Hepatocyte (in vitro differentiated cells): ENCODE results near the gene EXOC3L1. TPM values are rescaled to one million over a fixed set of nuclear protein-coding genes. Genes with fewer than 3 reads are reported as not detected.
A peak's percentile ranks its signal among the peaks of the same experiment; 100 is the strongest.

Experiments used
- DNase-seq: peaks from one replicate; pipeline ENCODE4 v3.0.0-alpha.2; 2016; ENCODE audit warnings: low spot score
- H2AFZ ChIP-seq: fragments of 200-600 bp; sonication (generic); 2 replicates; pipeline ENCODE4 v1.6.0; 2016; ENCODE audit warnings: antibody characterized with exemption, mild to moderate bottlenecking
- H3K27ac ChIP-seq: fragments of 200-600 bp; sonication (generic); 2 replicates; pipeline ENCODE4 v1.5.1; 2016; ENCODE audit warnings: mild to moderate bottlenecking
- H3K27me3 ChIP-seq: fragments of 200-600 bp; sonication (generic); 2 replicates; pipeline ENCODE4 v1.6.1; 2016
- H3K36me3 ChIP-seq: fragments of 200-600 bp; sonication (generic); replicated peaks from 2 replicates; pipeline ENCODE4 v1.5.1; 2016; ENCODE audit warnings: low read depth; ENCODE audit not compliant: insufficient read depth
- H3K4me1 ChIP-seq: fragments of 200-600 bp; sonication (generic); 2 replicates; pipeline ENCODE4 v1.5.1; 2016; ENCODE audit warnings: mild to moderate bottlenecking, moderate library complexity; ENCODE audit not compliant: insufficient read depth
- H3K4me2 ChIP-seq: fragments of 200-600 bp; sonication (generic); 2 replicates; pipeline ENCODE4 v1.6.0; 2016
- H3K4me3 ChIP-seq: fragments of 200-600 bp; sonication (generic); 2 replicates; pipeline ENCODE4 v1.5.1; 2016; ENCODE audit warnings: mild to moderate bottlenecking
- H3K79me2 ChIP-seq: fragments of 200-600 bp; sonication (generic); 2 replicates; pipeline ENCODE4 v1.6.0; 2017; ENCODE audit warnings: mild to moderate bottlenecking
- H3K9me2 ChIP-seq: fragments of 200-600 bp; sonication (generic); replicated peaks from 2 replicates; pipeline ENCODE4 v1.6.0; 2017; ENCODE audit warnings: mild to moderate bottlenecking; ENCODE audit not compliant: insufficient read depth
- H3K9me3 ChIP-seq: fragments of 200-600 bp; sonication (generic); 2 replicates; pipeline ENCODE4 v1.5.1; 2016; ENCODE audit warnings: low read depth, mild to moderate bottlenecking
- H4K20me1 ChIP-seq: fragments of 200-600 bp; sonication (generic); 2 replicates; pipeline ENCODE4 v1.6.0; 2016; ENCODE audit warnings: mild to moderate bottlenecking; ENCODE audit not compliant: insufficient read depth, poor library complexity, severe bottlenecking
- CTCF ChIP-seq: fragments of 200-600 bp; sonication (generic); IDR thresholded peaks from 2 replicates; pipeline ENCODE4 v1.5.1; 2016; ENCODE audit warnings: antibody characterized with exemption, mild to moderate bottlenecking; ENCODE audit not compliant: poor library complexity
- EZH2 ChIP-seq: fragments of 200-600 bp; sonication (generic); IDR thresholded peaks from 2 replicates; pipeline ENCODE4 v1.6.1; 2016; ENCODE audit warnings: antibody characterized with exemption, mild to moderate bottlenecking, borderline replicate concordance
- EZH2phosphoT487 ChIP-seq: fragments of 200-600 bp; sonication (generic); IDR thresholded peaks from one replicate; pipeline ENCODE4 v1.6.1; 2018; ENCODE audit warnings: antibody characterized with exemption, mild to moderate bottlenecking, low read depth, moderate library complexity; ENCODE audit not compliant: unreplicated experiment, severe bottlenecking
- WGBS: methylation state at CpG from one replicate; pipeline ENCODE4 v1.1.6; 2016; ENCODE audit warnings: low lambda C conversion rate; ENCODE audit errors: missing lambda C conversion rate; 5-methylcytosine and 5-hydroxymethylcytosine counted together
- polyA plus RNA-seq: library from polyadenylated mRNA; unstranded; fragments of >200 nt; fragmentation: Nextera tagmentation; extraction: Ambion mirVana; gene quantifications from 2 replicates; pipeline ENCODE4 v1.2.1, GENCODE V29; 2016
- total RNA-seq: library from RNA; depleted of rRNA; stranded (reverse); fragments of >200 nt; gene quantifications from 2 replicates; pipeline ENCODE4 v1.2.3, GENCODE V29; 2014

The EXOC3L1 gene
- total and polyA plus RNA-seq, 2 experiments from 2014 or later = 0.33 to 2.0 TPM

- no peak overlapping the region for H3K4me2 ChIP-seq
- H2AFZ ChIP-seq = no peak overlapping the region
- no peak for TF ChIP-seq EZH2phosphoT487
- TF ChIP-seq CTCF = no peak
- TF ChIP-seq EZH2 = no peak
- H4K20me1 ChIP-seq = no peaks in the 10 kb centered on the region
- peaks cover 5% of the 10 kb centered on the region for H3K79me2 ChIP-seq
- H3K36me3 ChIP-seq = no peaks in the 10 kb centered on the region
- no peaks in the 10 kb centered on the region for H3K9me3 ChIP-seq
- peaks cover 12% of the 10 kb centered on the region for H3K4me1 ChIP-seq
- no peaks in the 10 kb centered on the region for H3K9me2 ChIP-seq
- DNase-seq = no peak
- no peaks in the 10 kb centered on the region for H3K27me3 ChIP-seq
- no peak overlapping the region for H3K27ac ChIP-seq
- no peak overlapping the region for H3K4me3 ChIP-seq
- 91% methylated on average over 15 of the region's 16 CpGs for WGBS
Observed at GRCh38 chr16:67237396-67238277, 47.7 kb upstream of the EXOC3L1 start.

GRCh38 chr16:67236563-67237395, 46.8 kb upstream of the EXOC3L1 start:
- Histone ChIP-seq H3K4me2 (no peak overlapping the region), H3K27ac (no peak overlapping the region), H3K36me3 (no peaks in the 10 kb centered on the region), H2AFZ (no peak overlapping the region), H3K4me3 (no peak overlapping the region), H4K20me1 (no peaks in the 10 kb centered on the region), H3K79me2 (no peaks in the 10 kb centered on the region), H3K9me2 (no peaks in the 10 kb centered on the region), H3K27me3 (no peaks in the 10 kb centered on the region), H3K9me3 (no peaks in the 10 kb centered on the region), H3K4me1 (peaks cover 12% of the 10 kb centered on the region)
- 96% methylated on average over 43 of the region's 50 CpGs for WGBS
- peak; percentile 46 for DNase-seq
- no peak for TF ChIP-seq EZH2
- no peak for TF ChIP-seq CTCF
- no peak for TF ChIP-seq EZH2phosphoT487

- no peak for DNase-seq
Observed at GRCh38 chr16:67235816-67236562, 46.1 kb upstream of the EXOC3L1 start.

More at GRCh38 chr16:67235816-67236562, 46.1 kb upstream of the EXOC3L1 start:
- 93% methylated on average over 16 of the region's 17 CpGs for WGBS
- Histone ChIP-seq H3K9me3 (no peaks in the 10 kb centered on the region), H4K20me1 (no peaks in the 10 kb centered on the region), H3K27me3 (no peaks in the 10 kb centered on the region), H3K4me1 (peaks cover 6% of the 10 kb centered on the region), H2AFZ (no peak overlapping the region), H3K4me2 (no peak overlapping the region), H3K27ac (no peak overlapping the region), H3K36me3 (no peaks in the 10 kb centered on the region), H3K79me2 (no peaks in the 10 kb centered on the region), H3K9me2 (no peaks in the 10 kb centered on the region), H3K4me3 (no peak overlapping the region)
- TF ChIP-seq CTCF = no peak
- no peak for TF ChIP-seq EZH2
- no peak for TF ChIP-seq EZH2phosphoT487
